Mesenteric fat pad (tissue), 1 donor: ENCODE results near the gene AOPEP. TPM values are rescaled to one million over a fixed set of nuclear protein-coding genes. Genes with fewer than 3 reads are reported as not detected.
"Not testable (repeated sequence)": the region's sequence is repeated elsewhere in the genome, so short reads cannot be mapped to it uniquely, and the experiment has no call there.

ENCODE experiments used
- DNase-seq: peaks from one replicate; pipeline ENCODE4 v3.0.0-alpha.2; 2020; ENCODE audit warnings: low spot score
- total RNA-seq: library from RNA; stranded (reverse); fragmentation: NEBNext Ultra II Directional; extraction: Animal tissue kit (Norgen Biotek cat#: 25700); gene quantifications from one replicate; pipeline ENCODE4 v1.2.1, GENCODE V29; 2021
- donor health status: DM: yes; HTN: yes; CAD: no.

The AOPEP gene
- total RNA-seq, 1 donor from 2014 or later, result 28.7 TPM

- DNase-seq, result no peak
Observed at GRCh38 chr9:94931036-94931633, 204.6 kb downstream of the AOPEP start.

GRCh38 chr9:94931740-94932139 is 205.2 kb downstream of the AOPEP start:
- DNase-seq, result peak; percentile 11

- no peak for DNase-seq
Observed at GRCh38 chr9:94932652-94933510, 206.4 kb downstream of the AOPEP start.

- DNase-seq, result no peak
Observed at GRCh38 chr9:94933511-94933828, 207.0 kb downstream of the AOPEP start.

GRCh38 chr9:94934816-94935328 is 208.4 kb downstream of the AOPEP start:
- DNase-seq, result no peak

GRCh38 chr9:94935396-94935795 is 208.9 kb downstream of the AOPEP start:
- no peak for DNase-seq

GRCh38 chr9:94936419-94936818 is 209.9 kb downstream of the AOPEP start:
- no peak for DNase-seq

GRCh38 chr9:94937214-94937903 is 210.9 kb downstream of the AOPEP start:
- DNase-seq, result no peak

GRCh38 chr9:94938384-94938783 is 211.9 kb downstream of the AOPEP start:
- DNase-seq, result no peak

- not testable (repeated sequence) for DNase-seq
Observed at GRCh38 chr9:94940296-94940695, 213.8 kb downstream of the AOPEP start.

GRCh38 chr9:94941211-94941875 is 214.8 kb downstream of the AOPEP start:
- no peak for DNase-seq

- DNase-seq, result no peak
Observed at GRCh38 chr9:94944626-94945025, 218.1 kb downstream of the AOPEP start.

GRCh38 chr9:94945197-94946144 is 219.0 kb downstream of the AOPEP start:
- no peak for DNase-seq

GRCh38 chr9:94946256-94946655 is 219.8 kb downstream of the AOPEP start:
- DNase-seq, result no peak

- no peak for DNase-seq
Observed at GRCh38 chr9:94948567-94949235, 222.2 kb downstream of the AOPEP start.

- DNase-seq, result no peak
Observed at GRCh38 chr9:94949370-94949769, 222.9 kb downstream of the AOPEP start.

GRCh38 chr9:94950040-94950578 is 223.6 kb downstream of the AOPEP start:
- DNase-seq, result no peak

GRCh38 chr9:94950579-94951323 is 224.3 kb downstream of the AOPEP start:
- DNase-seq, result no peak
